Right atrium auricular region (tissue), 2 donors: ENCODE measurements around the gene SASH1. TPM values are rescaled to one million over a fixed set of nuclear protein-coding genes. Genes with fewer than 3 reads are reported as not detected.

Experiments
- DNase-seq: peaks from one replicate; pipeline ENCODE4 v3.0.0-alpha.2; 2019; ENCODE audit warnings: low spot score
- H3K27ac ChIP-seq, 2 donors: fragments of 200-600 bp; sonication (generic); 1 replicate in 1 of 2; 2 replicates in 1 of 2; pipeline ENCODE4 v1.5.1; 2016 to 2019
- H3K27me3 ChIP-seq, 2 donors: fragments of 200-600 bp; sonication (generic); one replicate each; pipeline versions ENCODE4 v1.5.1 to v1.6.0; 2017 to 2019
- H3K36me3 ChIP-seq: fragments of 200-600 bp; sonication (generic); one replicate; pipeline ENCODE4 v1.5.1; 2016
- H3K4me1 ChIP-seq, 2 donors: fragments of 200-600 bp; sonication (generic); one replicate each; pipeline versions ENCODE4 v1.5.1 to v1.6.0; 2017 to 2019
- H3K4me3 ChIP-seq, 2 donors: fragments of 200-600 bp; sonication (generic); 1 replicate in 1 of 2; 2 replicates in 1 of 2; pipeline ENCODE4 v1.5.1; 2017 to 2019; ENCODE audit warnings: mild to moderate bottlenecking in 1 of 2, moderate library complexity in 1 of 2
- H3K9me3 ChIP-seq, 2 donors: fragments of 200-600 bp; sonication (generic); one replicate each; pipeline ENCODE4 v1.5.1; 2019
- CTCF ChIP-seq, 2 donors: fragments of 200-600 bp; sonication (generic); IDR thresholded peaks; one replicate each; pipeline ENCODE4 v1.5.1; 2019; ENCODE audit warnings: antibody characterized with exemption in 2 of 2
- total RNA-seq, 2 donors: library from RNA; depleted of rRNA; stranded (reverse); fragments of >200 nt; gene quantifications; one replicate each; pipeline ENCODE4 v1.1.0, GENCODE V29; 2016

The SASH1 gene
- total RNA-seq, 2 donors from 2014 or later: 39.0 to 42.3 TPM

- H3K4me3 ChIP-seq: no peak overlapping the region
- H3K27me3 ChIP-seq: no peaks in the 10 kb centered on the region
- H3K9me3 ChIP-seq: no peaks in the 10 kb centered on the region
- TF ChIP-seq CTCF (IDR thresholded peaks at IDR 0.05): no peak
- H3K4me1 ChIP-seq: no peaks in the 10 kb centered on the region
- no peak for DNase-seq
- H3K36me3 ChIP-seq: no peaks in the 10 kb centered on the region
- no peak overlapping the region for H3K27ac ChIP-seq
Measured at GRCh38 chr6:148572676-148573335, 230.2 kb downstream of the SASH1 start.

- Histone ChIP-seq H3K4me3 (no peak overlapping the region), H3K27ac (no peak overlapping the region), H3K9me3 (no peaks in the 10 kb centered on the region), H3K27me3 (no peaks in the 10 kb centered on the region), H3K36me3 (no peaks in the 10 kb centered on the region), H3K4me1 (no peaks in the 10 kb centered on the region)
- DNase-seq: no peak
- no peak for TF ChIP-seq CTCF (IDR thresholded peaks at IDR 0.05)
Measured at GRCh38 chr6:148573922-148574321, 231.3 kb downstream of the SASH1 start.

GRCh38 chr6:148577687-148578488 lies 235.2 kb downstream of the SASH1 start:
- H3K4me1 ChIP-seq: no peaks in the 10 kb centered on the region
- peak; percentile 80 for DNase-seq
- no peaks in the 10 kb centered on the region for H3K36me3 ChIP-seq
- TF ChIP-seq CTCF (IDR thresholded peaks at IDR 0.05): peak; percentile 61 to 89
- no peaks in the 10 kb centered on the region for H3K27me3 ChIP-seq
- H3K9me3 ChIP-seq: peaks cover 0 to 4% of the 10 kb centered on the region in 2 donors
- H3K27ac ChIP-seq: no peak overlapping the region
- H3K4me3 ChIP-seq: no peak overlapping the region

GRCh38 chr6:148578489-148578814 lies 235.8 kb downstream of the SASH1 start:
- no peaks in the 10 kb centered on the region for H3K27me3 ChIP-seq
- peaks cover 0 to 10% of the 10 kb centered on the region in 2 donors for H3K9me3 ChIP-seq
- TF ChIP-seq CTCF (IDR thresholded peaks at IDR 0.05): peak in 1 of 2 donors; percentile 8
- H3K4me1 ChIP-seq: no peaks in the 10 kb centered on the region
- H3K4me3 ChIP-seq: no peak overlapping the region
- H3K27ac ChIP-seq: no peak overlapping the region
- no peaks in the 10 kb centered on the region for H3K36me3 ChIP-seq
- DNase-seq: no peak

- Histone ChIP-seq H3K9me3 (peaks cover 0 to 12% of the 10 kb centered on the region in 2 donors), H3K36me3 (no peaks in the 10 kb centered on the region), H3K4me1 (no peaks in the 10 kb centered on the region), H3K27ac (no peak overlapping the region), H3K27me3 (no peaks in the 10 kb centered on the region), H3K4me3 (no peak overlapping the region)
- no peak for TF ChIP-seq CTCF (IDR thresholded peaks at IDR 0.05)
- DNase-seq: no peak
Measured at GRCh38 chr6:148578837-148579565, 236.4 kb downstream of the SASH1 start.
